Measurements from ENCODE around the gene ZC3H6. TPM values are rescaled to one million over a fixed set of nuclear protein-coding genes. Genes with fewer than 3 reads are reported as not detected.

ZC3H6 gene
- total and polyA plus RNA-seq, 2 of the 13 experiments (the other 11 are each of a cell fraction or from before 2014, with no cell fraction given) = 0.71 to 0.93 TPM

- TF ChIP-seq ATF4 (CRISPR knock-in tag; IDR thresholded peaks at IDR 0.05) (no peak), U2AF1 (optimal IDR thresholded peaks at IDR 0.05; ENCODE audit: low read depth, low read length) (no peak), BCLAF1 (IDR thresholded peaks at IDR 0.05) (no peak), ZNF569 (CRISPR knock-in tag; IDR thresholded peaks at IDR 0.05; ENCODE audit: borderline replicate concordance) (no peak), ESRRA (CRISPR knock-in tag; IDR thresholded peaks at IDR 0.05; ENCODE audit: low read depth) (no peak), ZNF777 (CRISPR knock-in tag; IDR thresholded peaks at IDR 0.05) (no peak), HOXD1 (CRISPR knock-in tag; IDR thresholded peaks at IDR 0.05) (no peak), ZNF550 (CRISPR knock-in tag; IDR thresholded peaks at IDR 0.05; ENCODE audit: borderline replicate concordance) (no peak), SAP130 (CRISPR knock-in tag; IDR thresholded peaks at IDR 0.05; ENCODE audit: low read depth) (peak; percentile 35), ERF (CRISPR knock-in tag; IDR thresholded peaks at IDR 0.05) (no peak), SOX6 (IDR thresholded peaks at IDR 0.05) (no peak), SOX6 (CRISPR knock-in tag; IDR thresholded peaks at IDR 0.05) (no peak), ZNF878 (CRISPR knock-in tag; IDR thresholded peaks at IDR 0.05) (no peak; the same call in 1 of the 2 replicates), ZKSCAN5 (CRISPR knock-in tag; IDR thresholded peaks at IDR 0.05) (no peak), NR2F2 (IDR thresholded peaks at IDR 0.05; ENCODE audit: borderline replicate concordance, low read depth) (peak; percentile 22; the same call in 1 of the 2 replicates), ZNF235 (CRISPR knock-in tag; IDR thresholded peaks at IDR 0.05; ENCODE audit: borderline replicate concordance) (no peak), SRF (IDR thresholded peaks at IDR 0.05; ENCODE audit: low read depth, low read length) (no peak), ZNF260 (CRISPR knock-in tag; IDR thresholded peaks at IDR 0.05; ENCODE audit: borderline replicate concordance, low read depth) (no peak), ARID5B (CRISPR knock-in tag; IDR thresholded peaks at IDR 0.05) (peak; percentile 78), STAT6 (CRISPR knock-in tag; IDR thresholded peaks at IDR 0.05; ENCODE audit: borderline replicate concordance) (no peak)
Observed at GRCh38 chr2:112317303-112318158, 42.1 kb downstream of the ZC3H6 start (continued).
